Measurements from ENCODE around the gene NTM.
"Not testable (repeated sequence)": the region's sequence is repeated elsewhere in the genome, so short reads cannot be mapped to it uniquely, and the experiment has no call there.

The NTM gene

GRCh38 chr11:131909426-131910177, 539.2 kb downstream of the NTM start:
- no peak for DNase-seq

DNA sequence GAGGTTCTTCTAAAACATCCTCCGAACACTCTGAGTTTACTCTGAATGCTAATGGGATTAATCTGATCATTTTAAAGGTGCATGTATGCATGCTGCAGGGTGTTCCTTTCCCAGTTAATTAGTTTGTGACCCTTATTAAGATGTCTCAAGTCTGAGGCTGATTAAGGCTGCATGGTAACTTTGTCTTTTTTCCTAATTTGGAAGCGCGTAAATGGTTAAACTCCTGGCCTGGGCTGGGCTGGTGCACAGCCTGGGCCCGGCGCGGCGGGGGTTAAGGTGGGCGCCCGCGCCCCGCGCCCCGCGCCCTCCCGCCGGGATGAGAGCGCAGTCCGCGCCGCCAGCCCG, 539.7 kb downstream of the NTM start:
- DNase-seq: no peak

GRCh38 chr11:131910523-131911387, 540.3 kb downstream of the NTM start:
- no peak for DNase-seq

GRCh38 chr11:131911388-131912032, 541.1 kb downstream of the NTM start:
- not testable (repeated sequence) for DNase-seq

DNA sequence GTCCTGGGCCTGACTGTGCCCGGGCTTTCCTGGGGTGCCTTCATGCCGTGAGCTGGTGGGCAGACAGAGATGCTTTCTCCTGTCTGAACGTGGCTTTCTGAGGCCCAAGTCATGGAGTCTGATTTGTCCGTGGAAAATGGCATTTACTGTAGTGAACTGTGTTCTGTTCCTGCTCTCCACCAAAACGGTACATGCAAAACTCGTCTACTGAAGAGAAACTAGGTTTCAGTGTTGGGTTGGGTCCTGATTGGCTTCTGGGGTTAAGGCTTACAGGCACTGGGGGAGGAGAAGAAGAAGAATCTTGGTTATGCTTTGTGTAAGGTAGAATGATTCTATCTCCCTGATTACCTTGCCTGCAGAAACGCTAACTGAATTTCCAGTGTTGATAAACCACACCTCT, 541.7 kb downstream of the NTM start:
- DNase-seq: no peak

DNA sequence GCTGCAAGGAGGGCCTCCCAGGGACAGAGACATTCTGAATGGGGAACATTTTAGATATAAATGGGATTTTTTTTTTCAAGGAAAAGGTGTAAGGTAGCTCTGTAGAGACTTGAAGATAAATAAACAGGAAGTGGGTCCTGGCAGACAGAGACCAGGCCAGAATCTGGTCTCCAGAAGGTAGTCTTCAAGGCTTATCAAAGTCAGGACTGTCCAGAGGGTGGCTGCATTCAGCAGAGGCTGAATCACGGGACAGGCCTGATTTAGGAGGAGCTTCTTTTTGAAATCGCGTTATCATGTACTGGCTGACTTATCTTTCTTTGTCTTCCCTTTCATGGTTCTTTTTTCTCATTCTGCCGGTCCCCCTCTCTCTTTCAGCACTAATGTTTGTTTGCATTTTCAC, 542.9 kb downstream of the NTM start:
- DNase-seq: no peak

DNA sequence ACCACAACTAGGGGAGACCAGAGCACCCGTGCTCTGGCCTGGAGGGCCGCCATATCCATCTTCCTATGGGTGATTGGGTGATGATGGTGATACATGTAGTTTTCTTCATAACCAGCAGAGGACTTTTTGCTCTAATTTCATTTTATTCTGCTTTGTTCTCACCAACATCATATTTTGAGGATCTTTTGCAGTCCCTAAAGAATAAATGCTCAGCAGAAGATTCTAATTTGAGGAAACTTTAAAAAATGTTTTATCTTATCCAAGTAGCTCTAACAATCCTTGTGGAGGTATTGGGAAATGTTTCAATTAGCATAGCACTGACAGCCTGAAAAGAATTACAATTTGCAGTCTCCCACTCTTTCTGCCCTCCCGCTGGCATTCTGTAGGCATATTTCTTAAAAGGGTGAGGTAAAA, 544.0 kb downstream of the NTM start:
- no peak for DNase-seq

DNA sequence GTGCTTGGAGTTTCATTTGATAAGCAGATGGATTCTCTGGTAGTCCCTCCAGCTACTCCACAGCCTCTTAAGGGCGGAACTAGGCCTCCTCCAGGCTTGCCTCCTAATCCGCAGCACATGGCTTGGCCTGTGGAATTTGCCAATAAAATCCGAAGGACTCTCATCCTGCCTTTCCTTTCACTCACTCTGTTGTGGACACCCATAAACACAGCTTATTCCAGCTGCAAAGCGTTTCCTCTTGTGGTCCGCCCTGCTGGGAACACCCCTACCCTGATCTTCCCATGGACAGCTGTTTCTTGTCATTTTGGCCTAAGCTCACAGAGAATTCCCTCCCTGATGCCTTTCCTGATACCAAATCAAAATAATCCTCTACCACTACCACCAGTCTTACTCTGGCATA, 546.2 kb downstream of the NTM start:
- DNase-seq: no peak

GRCh38 chr11:131917634-131918384, 547.4 kb downstream of the NTM start:
- no peak for DNase-seq

GRCh38 chr11:131918663-131919062, 548.2 kb downstream of the NTM start:
- no peak for DNase-seq

GRCh38 chr11:131922220-131922619, 551.8 kb downstream of the NTM start:
- DNase-seq: no peak

- no peak for DNase-seq
Observed at GRCh38 chr11:131923309-131923708, 552.9 kb downstream of the NTM start.

DNA sequence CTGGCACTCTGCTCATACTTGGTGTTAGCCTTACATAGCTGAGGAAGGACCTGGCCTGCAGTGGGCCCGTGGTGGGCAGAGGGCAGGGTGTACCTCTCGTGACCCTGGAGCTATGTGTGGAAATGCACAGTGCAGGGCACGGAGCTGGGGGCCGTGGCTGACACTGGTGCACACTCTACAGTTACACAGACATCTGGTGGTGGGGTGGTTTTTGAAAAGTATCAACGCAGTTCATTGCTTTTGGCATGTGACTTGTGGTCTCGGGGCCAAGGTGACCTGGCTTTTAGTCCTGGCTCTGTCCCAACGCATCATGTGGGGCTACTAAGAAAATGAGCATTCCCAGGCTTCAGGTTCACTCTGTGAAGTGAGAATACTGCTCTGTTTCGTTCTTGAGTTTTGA, 553.6 kb downstream of the NTM start:
- DNase-seq: no peak

DNA sequence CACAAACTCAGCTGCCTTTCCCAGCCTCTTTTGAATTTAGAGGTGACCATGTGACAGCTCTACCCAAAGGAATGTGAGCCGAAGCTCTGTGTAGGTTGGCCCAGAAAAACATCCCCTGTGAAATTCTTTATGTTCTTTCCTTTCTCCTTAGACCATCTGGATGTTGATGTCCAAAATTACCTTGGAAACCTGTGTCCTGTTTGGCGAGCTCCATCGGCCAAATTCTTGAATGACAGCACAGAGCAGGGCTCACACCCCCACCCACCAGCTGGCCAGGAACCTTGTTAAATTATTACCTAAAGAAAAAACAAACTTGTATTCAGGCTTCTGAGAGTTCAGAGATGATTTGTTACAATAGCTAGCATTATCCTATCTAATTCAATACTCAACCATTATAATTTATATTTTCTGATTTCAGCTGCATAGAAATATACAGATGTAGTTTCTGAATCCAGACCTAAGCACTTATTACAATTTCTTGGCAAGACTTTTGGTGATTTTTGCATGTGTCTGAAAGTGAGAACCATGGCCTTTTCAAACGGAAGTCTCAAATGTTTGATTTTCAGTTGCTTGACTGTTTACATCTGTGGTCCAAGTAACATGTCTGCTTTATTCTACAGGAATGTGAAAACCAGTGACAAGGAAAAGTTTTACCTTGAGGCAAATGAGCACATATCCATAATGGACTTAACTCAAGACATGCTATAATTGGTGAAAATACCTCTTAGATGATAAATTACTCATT, 554.2 kb downstream of the NTM start:
- DNase-seq: no peak

DNA sequence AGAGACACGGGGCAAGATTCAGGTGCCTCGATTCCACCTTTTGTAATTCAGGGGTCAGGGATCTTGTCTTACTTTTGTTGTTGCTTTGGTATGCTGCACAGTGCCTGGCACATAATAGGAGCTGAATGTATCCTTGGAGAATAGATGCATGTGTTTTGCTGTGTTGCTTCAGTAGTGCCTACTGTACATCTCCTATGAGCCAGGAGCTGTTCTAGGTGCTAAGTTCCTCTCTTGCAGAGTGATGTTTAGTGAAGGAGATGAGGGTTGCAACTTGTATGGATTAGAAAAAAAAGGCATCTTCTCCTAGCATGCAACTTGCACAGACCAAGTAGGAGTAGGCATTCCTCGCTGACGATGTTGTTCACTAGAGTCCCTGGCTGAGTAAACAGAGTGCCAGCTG, 555.4 kb downstream of the NTM start:
- no peak for DNase-seq

DNA sequence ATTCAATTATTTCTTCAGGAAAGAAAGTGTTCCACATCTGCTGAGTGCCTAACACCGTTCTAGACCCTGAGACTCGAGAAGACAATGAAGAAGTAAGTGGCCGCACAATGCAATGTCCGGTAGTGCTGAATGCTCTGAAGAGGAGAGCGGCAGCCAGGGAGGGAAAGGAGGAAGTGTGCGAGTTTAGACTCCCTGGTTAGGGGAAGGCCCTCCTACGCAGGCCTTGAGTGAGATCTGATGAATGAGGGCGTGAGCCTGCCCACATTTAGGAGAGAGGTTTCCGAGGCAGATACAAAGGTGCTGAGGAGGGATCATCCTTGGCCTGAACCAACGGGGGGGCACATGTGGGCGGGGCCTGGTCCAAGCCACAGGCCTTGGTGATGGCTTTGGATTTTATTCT, 558.6 kb downstream of the NTM start:
- DNase-seq: no peak

DNA sequence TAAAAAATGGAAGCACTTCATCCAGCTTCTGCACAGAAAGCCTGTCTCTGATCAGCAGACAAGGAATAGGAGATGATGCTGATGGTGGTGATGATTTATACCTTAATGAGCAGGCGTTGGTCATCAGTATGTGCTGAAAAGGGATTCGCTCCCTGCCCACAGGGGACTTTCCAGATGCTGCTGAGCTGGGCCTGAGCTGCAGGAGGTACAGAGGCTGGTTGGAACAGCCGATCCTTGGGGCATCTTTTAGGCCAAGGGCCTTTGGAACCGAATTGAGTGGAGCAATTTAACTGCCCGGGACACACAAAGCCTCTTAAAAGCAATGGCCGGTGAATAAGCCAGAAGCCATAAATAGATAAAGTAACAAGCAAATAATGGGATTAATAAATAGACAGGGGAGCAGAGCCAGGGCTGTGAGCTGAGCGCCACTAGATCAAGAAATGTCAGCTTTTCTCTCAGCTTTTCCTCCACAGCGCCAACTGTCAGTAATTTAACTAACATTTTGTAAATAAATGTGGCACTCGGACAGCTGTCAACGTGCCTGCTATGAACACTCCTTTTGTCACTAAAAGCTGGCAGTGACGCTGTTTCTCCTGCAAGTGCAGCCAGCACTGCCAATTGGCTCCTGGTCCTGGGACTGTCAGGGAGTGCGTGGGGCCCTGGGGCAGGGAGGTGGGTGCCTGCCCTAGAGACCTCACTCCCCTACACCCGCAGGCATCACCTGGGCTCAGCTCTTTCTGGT, 562.3 kb downstream of the NTM start:
- no peak for DNase-seq

GRCh38 chr11:131934006-131934405, 563.6 kb downstream of the NTM start:
- no peak for DNase-seq

DNA sequence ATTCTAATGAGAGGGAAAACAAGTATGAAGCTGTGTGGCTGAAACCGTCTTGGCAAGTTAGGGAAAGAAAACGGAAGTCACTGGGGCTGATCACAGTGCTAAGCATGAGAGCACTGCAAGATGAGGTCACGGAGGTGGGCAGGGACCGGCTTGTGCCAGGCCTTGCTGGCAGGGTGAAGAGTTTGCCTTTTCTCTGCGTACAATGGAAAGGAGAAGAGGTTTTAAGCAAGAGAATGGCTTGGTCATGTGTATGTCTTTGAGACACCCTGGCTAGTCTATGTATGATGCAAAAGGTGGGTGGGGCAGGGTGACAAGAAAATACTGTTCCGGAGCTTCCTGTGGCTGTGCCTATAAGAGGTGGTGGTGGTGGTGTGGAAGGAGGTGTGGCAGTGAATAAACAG, 567.9 kb downstream of the NTM start:
- no peak for DNase-seq

DNA sequence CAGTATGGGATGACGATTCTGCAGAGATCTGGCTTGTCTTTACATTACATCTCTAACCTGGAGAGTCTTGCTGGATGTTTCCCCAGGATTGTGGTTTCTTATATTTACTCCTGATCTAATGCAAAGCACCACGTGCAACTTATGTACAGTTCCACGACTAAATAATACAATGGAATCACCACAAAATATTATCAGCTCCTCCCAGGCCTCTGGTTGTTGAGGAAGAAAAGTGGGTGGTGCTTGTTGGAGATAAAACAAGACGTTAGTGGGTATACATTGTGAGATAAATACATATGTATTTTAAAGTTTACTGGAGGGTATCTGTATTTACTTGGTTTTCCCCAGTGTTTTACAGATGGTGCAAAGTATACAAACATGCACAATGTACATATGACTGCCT, 569.7 kb downstream of the NTM start:
- no peak for DNase-seq

DNA sequence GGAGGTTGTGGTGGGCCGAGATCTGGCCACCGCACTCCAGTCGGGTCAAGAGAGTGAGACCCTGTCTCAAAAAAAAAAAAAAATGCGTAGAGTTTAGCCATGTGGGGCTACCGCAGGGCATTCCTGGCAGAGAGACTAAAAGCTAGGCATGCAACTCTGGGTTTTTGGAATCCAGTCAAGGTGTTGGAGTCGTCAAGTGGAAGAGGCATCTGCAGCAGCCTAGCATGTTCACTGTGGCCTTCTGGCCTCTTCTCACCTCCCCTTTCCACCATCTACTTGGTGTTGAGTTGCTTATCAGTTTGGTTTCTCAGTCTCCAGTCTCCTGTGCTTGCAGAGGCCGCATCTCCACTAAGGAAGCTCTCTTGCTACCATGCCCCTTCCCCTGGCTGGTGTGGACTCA, 572.5 kb downstream of the NTM start:
- DNase-seq: no peak

GRCh38 chr11:131943295-131943694, 572.9 kb downstream of the NTM start:
- DNase-seq: no peak

Measured in activated CD4-positive, alpha-beta T cell treated with anti-CD3 and anti-CD28 coated beads, Interleukin-10, Interleukin-2, amounts not matched to agents 100 ng/mL and 50 ng/mL, durations not matched to agents 16 hours and 8 hours (primary cell).